KOPT-K1 (cell line): ENCODE measurements around the gene GPX2.

ENCODE experiments used
- H3K27ac ChIP-seq: fragments of 200-600 bp; sonication (generic); 2 replicates; pipeline ENCODE4 v1.5.1; 2016; ENCODE audit warnings: antibody characterized with exemption, mild to moderate bottlenecking, low read depth, low read length; ENCODE audit not compliant: poor library complexity, severe bottlenecking
- H3K36me3 ChIP-seq: fragments of 200-600 bp; sonication (generic); 2 replicates; pipeline ENCODE4 v1.5.1; 2017; ENCODE audit warnings: antibody characterized with exemption, mild to moderate bottlenecking, low read length, moderate library complexity; ENCODE audit not compliant: insufficient read depth
- H3K9me3 ChIP-seq: fragments of 200-600 bp; sonication (generic); 2 replicates; pipeline ENCODE4 v1.5.1; 2017; ENCODE audit warnings: antibody characterized with exemption, low read length, mild to moderate bottlenecking; ENCODE audit not compliant: insufficient read depth, poor library complexity, severe bottlenecking

The GPX2 gene

DNA sequence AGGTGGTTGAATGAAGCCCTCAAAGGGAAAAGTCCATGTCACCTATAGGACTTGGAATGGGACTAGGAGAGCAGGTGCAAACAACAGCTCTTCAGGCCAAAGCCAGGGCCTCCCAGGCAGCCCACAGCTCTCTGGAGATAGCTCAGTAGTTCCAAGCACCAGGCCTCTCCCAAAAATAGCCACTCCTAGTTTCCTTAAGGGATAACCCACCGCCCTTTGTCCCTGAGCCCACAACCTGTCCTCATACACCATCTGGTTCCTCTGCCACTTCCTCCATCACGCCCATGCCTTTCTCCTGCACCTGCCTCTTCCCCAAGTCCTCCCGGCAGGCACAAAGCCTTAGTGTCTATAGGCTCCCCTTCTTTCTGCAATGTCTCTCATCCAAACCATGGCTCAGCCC lies 27.5 kb upstream of the GPX2 start:
- H3K27ac ChIP-seq = no peak overlapping the region

DNA sequence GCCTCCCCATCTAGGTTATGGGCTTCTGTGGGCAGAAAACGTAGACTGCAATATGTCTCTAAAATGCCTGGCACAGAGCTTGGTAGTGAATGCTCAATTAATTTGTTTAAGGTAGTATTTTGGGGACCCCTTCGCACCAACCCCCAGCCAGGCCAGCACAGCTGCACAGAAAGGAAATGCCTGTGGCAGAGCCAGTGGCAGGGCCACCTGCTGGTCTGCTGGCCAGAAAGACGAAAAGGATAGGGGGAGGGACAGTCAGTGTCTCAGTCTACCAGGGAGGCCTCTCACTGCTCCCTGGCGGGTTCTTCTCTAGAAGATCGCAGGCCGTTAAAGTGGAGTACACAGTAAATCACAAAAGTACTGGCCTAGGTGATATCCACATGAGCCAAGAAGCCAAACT lies 26.1 kb upstream of the GPX2 start:
- Histone ChIP-seq H3K27ac (no peak overlapping the region), H3K36me3 (no peaks in the 10 kb centered on the region), H3K9me3 (no peaks in the 10 kb centered on the region)

More for the DNA sequence above, 27.5 kb upstream of the GPX2 start:
- no peaks in the 10 kb centered on the region for H3K36me3 ChIP-seq
- no peaks in the 10 kb centered on the region for H3K9me3 ChIP-seq

DNA sequence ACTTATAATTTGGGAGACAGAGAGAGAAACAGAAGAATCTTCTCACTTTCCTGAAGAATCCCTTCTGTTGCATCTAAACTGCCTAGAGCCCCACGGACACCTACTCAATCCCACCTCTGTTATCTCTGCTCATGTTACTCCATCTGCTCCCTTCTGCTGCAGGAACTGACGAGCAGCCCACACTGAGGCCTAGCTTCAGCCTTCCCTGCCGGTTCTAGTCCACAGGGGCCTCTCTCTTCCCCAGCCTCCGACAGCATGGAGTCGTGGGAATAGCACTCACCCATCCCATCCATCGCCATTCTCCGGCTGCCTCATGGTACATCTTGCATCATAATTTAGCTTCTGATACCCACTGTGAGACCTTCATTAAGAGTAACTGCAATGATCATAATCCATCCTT lies 25.6 kb upstream of the GPX2 start:
- Histone ChIP-seq H3K27ac (no peak overlapping the region), H3K36me3 (no peaks in the 10 kb centered on the region), H3K9me3 (no peaks in the 10 kb centered on the region)

DNA sequence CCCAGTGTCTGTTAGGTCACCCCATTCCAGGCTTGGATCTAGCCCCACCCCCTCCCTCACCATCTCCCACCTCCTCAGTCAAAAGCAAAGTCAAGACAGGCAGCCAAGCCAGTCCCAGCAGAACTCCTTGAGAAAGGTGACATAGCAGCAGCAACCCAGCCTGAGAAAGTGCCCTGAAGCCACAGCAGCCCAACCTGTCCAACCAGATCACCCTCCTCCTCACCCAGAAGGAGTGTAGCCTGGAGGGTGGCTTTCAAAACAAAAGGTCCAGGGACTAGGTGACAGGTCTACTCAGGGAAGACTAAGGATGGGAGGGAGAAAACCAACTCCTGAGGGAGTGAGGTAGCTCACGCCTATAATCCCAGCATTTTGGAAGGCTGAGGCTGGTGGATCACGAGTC lies 24.4 kb upstream of the GPX2 start:
- Histone ChIP-seq H3K27ac (no peak overlapping the region), H3K36me3 (no peaks in the 10 kb centered on the region)

DNA sequence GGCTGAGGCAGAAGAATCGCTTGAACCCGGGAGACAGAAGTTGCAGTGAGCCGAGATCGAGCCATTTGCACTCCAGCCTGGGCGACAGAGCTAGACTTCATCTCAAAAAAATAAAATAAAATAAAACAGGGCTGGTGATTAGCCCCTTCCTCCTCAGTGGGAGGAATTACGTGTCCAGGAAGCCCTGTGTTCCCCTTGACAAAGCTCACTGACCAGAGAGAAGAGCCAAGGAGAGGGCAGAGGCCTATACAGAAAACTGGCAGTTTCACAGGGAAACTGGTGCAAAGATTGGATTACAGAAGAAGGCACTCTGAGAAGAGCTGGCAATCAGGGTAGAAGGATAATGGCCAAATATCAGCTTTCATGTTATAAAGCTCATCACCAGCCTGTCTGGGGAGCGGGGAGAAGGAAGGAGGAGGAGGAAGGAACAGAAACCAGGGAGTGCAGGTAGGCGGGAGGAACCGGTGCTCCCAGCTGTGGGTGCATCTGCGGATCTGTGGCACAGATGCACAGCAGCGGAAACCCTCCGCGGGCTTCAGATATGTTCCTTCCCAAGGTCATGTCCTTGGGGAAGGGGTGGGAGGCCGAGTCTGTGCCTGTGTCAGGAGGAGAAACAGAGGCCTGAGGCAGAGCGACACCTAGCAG lies 22.9 kb upstream of the GPX2 start:
- no peaks in the 10 kb centered on the region for H3K9me3 ChIP-seq
- no peak overlapping the region for H3K27ac ChIP-seq
- no peaks in the 10 kb centered on the region for H3K36me3 ChIP-seq

More for the DNA sequence above, 24.4 kb upstream of the GPX2 start:
- H3K9me3 ChIP-seq = no peaks in the 10 kb centered on the region

DNA sequence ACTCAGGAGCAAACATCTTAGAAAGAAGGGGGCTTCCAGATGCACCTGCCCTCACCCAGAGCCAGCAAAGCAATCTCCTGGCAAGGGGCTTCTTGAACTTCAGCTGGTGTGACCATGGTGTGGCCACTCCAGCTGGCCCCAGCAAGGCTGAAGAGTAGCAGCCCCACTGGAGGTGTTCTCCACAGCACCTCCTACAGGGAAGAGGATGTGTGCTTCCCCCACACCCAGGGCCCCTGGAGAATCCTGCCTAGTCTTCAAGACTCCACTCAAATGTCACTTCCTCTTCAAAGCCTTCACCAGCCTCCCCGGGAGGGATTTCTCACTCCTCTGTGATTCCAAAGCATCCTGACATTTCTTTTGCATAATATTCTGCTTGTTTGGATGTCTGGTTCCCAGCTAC lies 21.1 kb upstream of the GPX2 start:
- Histone ChIP-seq H3K27ac (no peak overlapping the region), H3K9me3 (no peaks in the 10 kb centered on the region), H3K36me3 (0 out of 2 replicates have a peak, but pooled peaks cover 6% of the 10 kb centered on the region)

DNA sequence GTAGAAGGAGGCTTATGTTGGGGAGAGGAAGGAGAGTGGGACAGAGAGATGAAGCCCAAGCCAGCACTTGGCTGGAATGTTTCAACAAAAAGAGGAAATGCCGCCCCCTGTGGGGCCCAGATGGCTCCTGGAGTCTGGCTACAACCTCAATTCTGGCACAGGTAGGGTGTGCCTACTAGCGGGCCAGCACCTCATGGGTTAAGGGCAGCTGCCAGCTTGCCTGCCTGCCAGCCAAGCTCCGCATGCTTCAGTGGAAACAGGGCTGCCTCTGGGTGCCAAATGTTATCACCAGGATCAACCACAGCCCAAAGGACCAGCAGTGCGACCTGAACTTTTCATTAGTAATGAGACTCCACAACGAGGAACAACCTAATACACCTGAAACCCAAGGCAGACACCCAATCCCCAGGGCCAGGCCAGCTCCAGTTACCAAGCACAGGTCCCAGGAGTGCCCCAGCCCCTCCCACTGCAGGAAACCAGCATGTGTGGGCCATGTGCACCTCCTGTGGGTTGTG lies 18.3 kb upstream of the GPX2 start:
- H3K36me3 ChIP-seq = peaks cover 22% of the 10 kb centered on the region; the same call in 1 of the 2 replicates
- no peak overlapping the region for H3K27ac ChIP-seq
- H3K9me3 ChIP-seq = no peaks in the 10 kb centered on the region

DNA sequence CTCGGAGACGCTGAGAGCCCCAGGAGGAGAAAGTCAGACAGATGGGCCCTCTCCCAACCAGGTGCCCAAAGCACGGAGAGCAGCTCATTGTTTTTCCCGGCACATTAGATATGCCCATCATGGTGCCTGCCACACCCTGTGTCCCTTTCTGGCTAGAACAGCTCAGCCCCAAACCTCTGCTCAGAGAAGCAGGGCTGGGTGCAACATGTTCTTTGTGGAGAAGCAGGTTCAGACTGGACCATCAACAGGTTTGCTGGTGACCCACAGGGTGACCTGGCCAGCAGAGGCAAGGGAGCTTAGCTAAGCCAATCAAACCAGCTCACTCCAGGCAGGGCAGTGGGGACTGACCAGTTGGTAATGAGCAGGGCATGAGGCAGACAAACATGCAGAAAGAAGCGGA lies 16.2 kb upstream of the GPX2 start:
- H3K36me3 ChIP-seq = peaks cover 32% of the 10 kb centered on the region; the same call in 1 of the 2 replicates
- no peak overlapping the region for H3K27ac ChIP-seq
- no peaks in the 10 kb centered on the region for H3K9me3 ChIP-seq

DNA sequence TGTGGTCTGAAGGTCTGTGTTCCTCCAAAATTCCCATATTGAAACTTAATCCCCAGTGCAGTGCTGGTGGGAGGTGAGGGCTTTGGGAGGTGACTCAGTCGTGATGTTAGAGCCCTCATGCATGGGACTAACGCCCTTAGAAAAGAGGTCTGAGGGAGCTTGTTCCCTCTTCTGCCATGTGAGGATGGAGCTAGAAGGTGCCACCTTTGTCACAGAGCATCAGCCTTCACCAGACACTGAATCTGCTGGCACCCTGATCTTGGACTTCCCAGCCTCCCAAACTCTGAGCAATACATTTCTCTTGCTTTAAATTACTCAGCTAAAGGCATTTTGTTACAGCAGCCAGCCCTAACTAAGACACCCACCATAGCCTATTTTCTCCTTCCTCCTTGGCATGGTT lies 15.7 kb upstream of the GPX2 start:
- Histone ChIP-seq H3K36me3 (peaks cover 38% of the 10 kb centered on the region; the same call in 1 of the 2 replicates), H3K27ac (no peak overlapping the region), H3K9me3 (no peaks in the 10 kb centered on the region)

DNA sequence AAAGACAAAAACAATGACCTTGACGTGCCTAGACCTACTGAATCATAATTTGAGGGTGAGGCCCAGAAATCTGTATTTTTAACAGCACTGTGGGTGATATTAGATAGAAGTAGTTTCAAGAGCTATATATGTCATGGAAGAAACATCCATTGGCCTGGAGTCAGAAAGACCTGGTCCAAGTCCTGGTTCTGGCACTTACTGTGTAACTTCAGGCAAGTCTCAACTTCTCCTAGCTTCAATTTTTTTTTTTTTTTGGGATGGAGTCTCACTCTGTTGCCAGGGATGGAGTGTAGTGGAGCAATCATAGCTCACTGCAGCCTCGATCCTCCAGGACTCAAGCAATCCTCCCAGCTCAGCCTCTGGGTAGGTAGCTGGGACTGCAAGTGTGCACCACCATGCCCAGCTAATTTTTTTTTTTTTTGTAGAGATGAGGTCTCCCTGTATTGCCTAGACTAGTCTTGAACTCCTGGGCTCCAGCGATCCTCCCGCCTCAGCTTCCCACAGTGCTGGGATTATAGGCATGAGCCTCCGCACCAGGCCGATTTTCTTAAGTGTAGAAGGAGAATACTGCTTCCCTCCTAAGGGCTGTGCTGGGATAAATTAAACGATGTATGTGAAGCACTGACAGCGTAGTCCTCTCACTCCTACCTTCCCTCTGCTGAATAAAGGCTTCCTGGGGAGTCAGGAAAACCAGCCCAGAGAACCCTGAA lies 14.3 kb upstream of the GPX2 start:
- H3K36me3 ChIP-seq = peaks cover 45% of the 10 kb centered on the region; the same call in 1 of the 2 replicates
- H3K27ac ChIP-seq = no peak overlapping the region
- H3K9me3 ChIP-seq = no peaks in the 10 kb centered on the region

DNA sequence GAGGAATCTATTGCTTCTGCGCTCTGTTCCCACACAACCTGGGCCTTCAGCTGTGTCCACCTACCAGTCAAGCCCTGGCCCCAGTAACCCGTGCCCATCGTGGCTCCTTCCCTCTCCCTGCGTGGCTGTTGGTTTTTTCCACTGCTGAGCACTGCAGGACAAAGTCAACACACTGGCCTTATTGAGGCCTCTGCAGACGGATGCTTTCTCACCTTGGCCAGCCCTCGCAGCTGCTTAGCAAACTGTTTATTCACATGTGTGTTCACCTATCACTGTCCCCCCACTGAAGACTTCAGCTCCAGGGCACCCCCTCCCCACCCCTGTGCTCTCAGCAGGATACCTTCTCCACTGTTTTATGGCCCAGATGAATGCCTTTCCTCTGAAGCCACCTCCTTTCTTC lies 12.8 kb upstream of the GPX2 start:
- no peaks in the 10 kb centered on the region for H3K9me3 ChIP-seq
- peaks cover 60% of the 10 kb centered on the region for H3K36me3 ChIP-seq
- H3K27ac ChIP-seq = no peak overlapping the region

DNA sequence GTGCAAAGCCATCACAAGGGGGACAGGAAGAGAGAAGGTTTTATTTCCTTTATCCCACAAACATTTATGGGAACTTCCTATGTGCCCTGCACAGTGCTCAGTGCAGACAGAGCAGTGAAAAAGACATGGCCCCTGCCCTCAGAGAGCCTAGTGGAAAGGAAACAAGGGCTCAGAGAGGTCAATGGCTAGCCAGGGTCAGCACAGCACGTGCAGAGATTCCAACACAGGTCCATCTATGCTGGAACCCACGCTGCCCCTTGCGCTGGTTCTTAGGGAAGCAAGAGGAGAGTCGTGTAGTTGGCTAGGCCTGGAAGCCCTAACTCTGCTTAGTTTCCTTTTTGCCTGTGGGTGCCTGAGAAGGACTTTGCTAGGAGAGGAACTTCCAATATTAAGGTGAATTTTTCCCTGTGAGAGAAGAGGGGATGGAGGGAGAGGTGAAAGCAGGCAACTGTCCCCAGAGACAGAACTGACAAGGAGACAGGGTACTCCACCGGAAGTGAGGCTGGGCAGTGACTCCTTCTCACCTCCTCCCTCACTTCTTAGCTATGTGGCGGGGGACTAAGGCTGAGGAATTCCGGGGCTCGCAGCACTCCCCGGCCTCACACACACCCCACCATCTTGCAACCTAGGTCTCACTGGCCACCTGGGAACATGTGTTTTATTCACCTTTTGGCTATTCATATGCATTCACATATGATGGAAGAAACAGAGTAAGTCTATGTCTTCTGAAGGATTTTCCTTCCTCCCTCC lies 12.1 kb upstream of the GPX2 start:
- Histone ChIP-seq H3K27ac (no peak overlapping the region), H3K9me3 (no peaks in the 10 kb centered on the region)

DNA sequence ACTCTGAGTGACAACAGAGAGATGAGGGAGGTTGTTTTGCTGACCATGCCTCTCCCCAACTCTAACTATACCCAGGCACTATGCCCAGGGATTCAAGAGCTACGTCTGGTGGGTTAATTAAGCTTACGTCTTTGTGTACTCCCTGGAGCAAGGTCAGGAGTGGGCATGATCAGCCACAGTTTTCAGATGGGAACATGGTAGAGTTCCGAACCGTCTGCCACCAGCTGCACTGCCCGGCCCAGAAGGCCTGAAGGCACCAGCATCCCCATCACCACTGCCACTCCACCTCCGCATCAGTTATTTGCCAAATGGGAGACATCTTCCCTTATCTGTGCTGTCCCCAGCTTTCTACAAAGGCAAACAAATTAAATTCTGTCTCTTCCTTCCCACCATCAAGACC lies 11.1 kb upstream of the GPX2 start:
- Histone ChIP-seq H3K36me3 (peaks cover 67% of the 10 kb centered on the region), H3K9me3 (no peaks in the 10 kb centered on the region), H3K27ac (no peak overlapping the region)

More for the DNA sequence above, 12.1 kb upstream of the GPX2 start:
- peaks cover 67% of the 10 kb centered on the region for H3K36me3 ChIP-seq

DNA sequence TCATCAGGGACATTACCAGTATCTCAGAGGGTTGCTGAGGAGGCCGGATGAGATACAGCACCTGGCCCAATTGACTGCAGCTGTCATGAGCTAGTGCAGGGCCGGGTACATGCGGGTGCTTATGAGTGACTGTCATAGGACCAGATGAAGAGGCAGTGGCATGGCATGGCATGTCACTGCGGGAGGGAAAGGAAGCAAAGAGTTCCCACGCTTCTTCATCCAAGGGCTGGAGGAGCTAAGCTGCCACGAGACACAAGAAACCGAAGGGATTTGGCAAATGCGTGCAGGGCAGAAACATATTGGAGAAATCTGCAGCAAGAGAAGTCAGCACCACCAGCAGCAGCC lies 10.7 kb upstream of the GPX2 start:
- no peak overlapping the region for H3K27ac ChIP-seq
- H3K36me3 ChIP-seq = peaks cover 70% of the 10 kb centered on the region
- no peaks in the 10 kb centered on the region for H3K9me3 ChIP-seq

DNA sequence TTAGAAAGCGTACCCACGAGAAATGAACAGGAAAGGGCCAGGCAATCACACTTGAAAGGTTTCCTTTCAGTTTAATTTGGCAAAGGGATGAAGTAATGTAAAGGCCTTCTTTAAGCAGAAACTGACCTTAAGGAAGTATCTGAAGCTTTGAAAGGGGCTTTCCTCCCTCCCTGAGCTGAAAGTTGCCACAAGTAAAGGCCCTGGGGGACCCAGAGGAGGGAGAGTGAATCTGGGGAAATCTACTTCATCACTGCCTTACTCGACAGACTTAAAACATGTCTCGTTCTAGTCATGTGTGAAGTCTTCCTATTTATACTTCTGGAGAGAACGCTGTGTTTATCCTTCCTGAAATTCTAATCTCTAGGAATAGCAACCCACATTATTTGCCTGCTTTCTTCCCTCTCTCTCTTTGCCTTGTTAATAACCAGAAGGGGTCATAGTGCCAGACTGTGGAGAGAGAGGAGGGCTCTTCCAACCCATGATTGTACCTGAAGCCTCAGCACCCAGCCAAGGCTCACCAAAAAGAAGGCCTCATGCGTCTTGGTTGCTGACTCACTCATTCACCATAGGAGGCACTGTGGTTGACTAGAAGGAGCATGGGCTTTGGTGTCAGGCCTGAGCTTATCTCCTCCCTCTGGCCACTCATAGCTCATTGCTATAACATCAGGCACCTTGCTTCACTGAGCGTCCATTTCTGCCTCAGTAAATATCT lies 10.2 kb upstream of the GPX2 start:
- Histone ChIP-seq H3K27ac (no peak overlapping the region), H3K9me3 (no peaks in the 10 kb centered on the region), H3K36me3 (peaks cover 75% of the 10 kb centered on the region)
